GM12878 (cell line): ENCODE results near the gene EHD1. TPM values are rescaled to one million over a fixed set of nuclear protein-coding genes. Genes with fewer than 3 reads are reported as not detected.

Experiments
- MTA3 ChIP-seq: IDR thresholded peaks from 2 replicates; pipeline ENCODE4 v1.6.1; 2012; ENCODE audit warnings: low read length, inconsistent platforms, borderline replicate concordance
- POLR2A ChIP-seq: IDR thresholded peaks from 2 replicates; pipeline ENCODE4 v1.6.1; 2011; ENCODE audit warnings: low read depth, mild to moderate bottlenecking, low read length
- POU2F2 ChIP-seq: IDR thresholded peaks from 3 replicates; pipeline ENCODE4 v1.6.1; 2011; ENCODE audit warnings: low read depth, mild to moderate bottlenecking, low read length, borderline replicate concordance
- SIX5 ChIP-seq: IDR thresholded peaks from 2 replicates; pipeline ENCODE4 v1.6.1; 2011; ENCODE audit warnings: mild to moderate bottlenecking, low read depth, low read length, moderate library complexity; ENCODE audit not compliant: severe bottlenecking
- SPI1 ChIP-seq: IDR thresholded peaks from 2 replicates; pipeline ENCODE4 v1.6.1; 2011; ENCODE audit warnings: low read depth, mild to moderate bottlenecking, low read length, moderate library complexity, borderline replicate concordance; ENCODE audit not compliant: insufficient read depth
- STAT1 ChIP-seq: fragments of 450-650 bp; conservative IDR thresholded peaks from 2 replicates; pipeline ENCODE4 v1.6.1; 2014; ENCODE audit warnings: antibody characterized with exemption, mild to moderate bottlenecking
- polyA plus RNA-seq, 11 experiments: library from polyadenylated mRNA; depleted of rRNA in 4 of 11; unstranded in 6 of 11; stranded (reverse) in 5 of 11; fragments of >200 nt; fragmentation: Nextera tagmentation in 4 of 11; fragmentation: Illumina TruSeq in 1 of 11; extraction: Ambion mirVana in 4 of 11; extraction: Trizol in 1 of 11; gene quantifications; 1 replicate in 1 of 11; 2 replicates in 10 of 11; pipeline versions ENCODE4 v1.2.1 to v1.2.3, GENCODE V29; 2011 to 2016; ENCODE audit warnings: inconsistent platforms in 2 of 11, missing spikeins in 2 of 11, low read depth in 1 of 11
- total RNA-seq, 4 experiments: library from RNA; depleted of rRNA in 3 of 4; stranded (reverse); fragments of >200 nt in 3 of 4; fragmentation: Illumina TruSeq in 1 of 4; extraction: Trizol in 1 of 4; gene quantifications; 2 replicates each; pipeline versions ENCODE4 v1.2.1 to v1.2.3, GENCODE V29; 2013 to 2021
- TF ChIP-seq, protein P1 (sequence below): IDR thresholded peaks from 2 replicates; pipeline ENCODE4 v1.6.1; 2012; ENCODE audit warnings: low read length, inconsistent platforms
- TF ChIP-seq, protein P2 (sequence below): IDR thresholded peaks from 2 replicates; pipeline ENCODE4 v1.6.1; 2012; ENCODE audit warnings: improper control_type of control experiment, low read depth, low read length; ENCODE audit not compliant: insufficient replicate concordance
- TF ChIP-seq, protein P3 (sequence below): fragments of 450-650 bp; IDR thresholded peaks from 2 replicates; pipeline ENCODE4 v1.6.1; 2017; ENCODE audit warnings: mild to moderate bottlenecking, low read depth, inconsistent platforms; ENCODE audit not compliant: poor library complexity, severe bottlenecking

EHD1 gene
- total and polyA plus RNA-seq, 10 of the 15 experiments (the other 5 are each of a cell fraction or from before 2014, with no cell fraction given): 1.0 to 165 (median 66.5) TPM

DNA sequence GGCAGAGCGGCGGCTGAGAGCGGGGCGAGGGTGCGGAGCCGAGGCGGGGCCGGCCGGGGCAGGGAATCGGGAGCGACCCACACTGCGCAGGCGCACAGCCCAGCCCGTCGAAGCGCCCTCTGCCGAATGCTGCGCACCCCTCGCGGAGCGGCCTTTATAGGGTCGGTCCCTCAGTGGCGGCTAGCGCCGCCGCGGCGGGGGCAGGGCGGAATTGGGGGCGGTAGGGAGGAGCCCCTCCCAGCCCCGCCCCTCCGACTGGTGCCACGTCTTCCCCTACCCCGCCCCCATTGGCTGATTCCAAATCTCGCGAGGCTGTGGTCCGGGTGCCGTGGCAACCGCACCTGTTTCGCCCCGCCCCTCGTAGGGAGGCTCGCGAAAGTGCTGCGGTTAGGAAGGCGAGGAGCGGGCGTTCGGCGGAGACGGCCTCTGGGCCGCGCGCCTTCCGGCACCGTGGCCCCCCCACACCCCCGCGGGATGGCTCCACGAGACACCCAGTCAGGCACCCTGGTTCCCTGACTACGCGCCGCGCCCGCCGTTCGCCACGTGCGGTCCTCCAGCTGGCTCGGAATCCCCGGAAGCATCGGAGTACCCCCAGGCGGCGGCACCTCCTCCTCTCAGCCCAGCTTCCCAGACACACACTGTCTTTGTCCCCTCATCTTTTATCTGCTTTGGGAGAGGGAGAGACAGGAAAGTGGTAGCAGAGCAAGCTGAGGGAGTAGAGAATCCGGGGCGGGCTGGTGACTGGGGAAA lies at the start of gene EHD1 (continued):
- TF ChIP-seq, protein P1, sequence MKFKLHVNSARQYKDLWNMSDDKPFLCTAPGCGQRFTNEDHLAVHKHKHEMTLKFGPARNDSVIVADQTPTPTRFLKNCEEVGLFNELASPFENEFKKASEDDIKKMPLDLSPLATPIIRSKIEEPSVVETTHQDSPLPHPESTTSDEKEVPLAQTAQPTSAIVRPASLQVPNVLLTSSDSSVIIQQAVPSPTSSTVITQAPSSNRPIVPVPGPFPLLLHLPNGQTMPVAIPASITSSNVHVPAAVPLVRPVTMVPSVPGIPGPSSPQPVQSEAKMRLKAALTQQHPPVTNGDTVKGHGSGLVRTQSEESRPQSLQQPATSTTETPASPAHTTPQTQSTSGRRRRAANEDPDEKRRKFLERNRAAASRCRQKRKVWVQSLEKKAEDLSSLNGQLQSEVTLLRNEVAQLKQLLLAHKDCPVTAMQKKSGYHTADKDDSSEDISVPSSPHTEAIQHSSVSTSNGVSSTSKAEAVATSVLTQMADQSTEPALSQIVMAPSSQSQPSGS: no peak
- TF ChIP-seq, protein P2, sequence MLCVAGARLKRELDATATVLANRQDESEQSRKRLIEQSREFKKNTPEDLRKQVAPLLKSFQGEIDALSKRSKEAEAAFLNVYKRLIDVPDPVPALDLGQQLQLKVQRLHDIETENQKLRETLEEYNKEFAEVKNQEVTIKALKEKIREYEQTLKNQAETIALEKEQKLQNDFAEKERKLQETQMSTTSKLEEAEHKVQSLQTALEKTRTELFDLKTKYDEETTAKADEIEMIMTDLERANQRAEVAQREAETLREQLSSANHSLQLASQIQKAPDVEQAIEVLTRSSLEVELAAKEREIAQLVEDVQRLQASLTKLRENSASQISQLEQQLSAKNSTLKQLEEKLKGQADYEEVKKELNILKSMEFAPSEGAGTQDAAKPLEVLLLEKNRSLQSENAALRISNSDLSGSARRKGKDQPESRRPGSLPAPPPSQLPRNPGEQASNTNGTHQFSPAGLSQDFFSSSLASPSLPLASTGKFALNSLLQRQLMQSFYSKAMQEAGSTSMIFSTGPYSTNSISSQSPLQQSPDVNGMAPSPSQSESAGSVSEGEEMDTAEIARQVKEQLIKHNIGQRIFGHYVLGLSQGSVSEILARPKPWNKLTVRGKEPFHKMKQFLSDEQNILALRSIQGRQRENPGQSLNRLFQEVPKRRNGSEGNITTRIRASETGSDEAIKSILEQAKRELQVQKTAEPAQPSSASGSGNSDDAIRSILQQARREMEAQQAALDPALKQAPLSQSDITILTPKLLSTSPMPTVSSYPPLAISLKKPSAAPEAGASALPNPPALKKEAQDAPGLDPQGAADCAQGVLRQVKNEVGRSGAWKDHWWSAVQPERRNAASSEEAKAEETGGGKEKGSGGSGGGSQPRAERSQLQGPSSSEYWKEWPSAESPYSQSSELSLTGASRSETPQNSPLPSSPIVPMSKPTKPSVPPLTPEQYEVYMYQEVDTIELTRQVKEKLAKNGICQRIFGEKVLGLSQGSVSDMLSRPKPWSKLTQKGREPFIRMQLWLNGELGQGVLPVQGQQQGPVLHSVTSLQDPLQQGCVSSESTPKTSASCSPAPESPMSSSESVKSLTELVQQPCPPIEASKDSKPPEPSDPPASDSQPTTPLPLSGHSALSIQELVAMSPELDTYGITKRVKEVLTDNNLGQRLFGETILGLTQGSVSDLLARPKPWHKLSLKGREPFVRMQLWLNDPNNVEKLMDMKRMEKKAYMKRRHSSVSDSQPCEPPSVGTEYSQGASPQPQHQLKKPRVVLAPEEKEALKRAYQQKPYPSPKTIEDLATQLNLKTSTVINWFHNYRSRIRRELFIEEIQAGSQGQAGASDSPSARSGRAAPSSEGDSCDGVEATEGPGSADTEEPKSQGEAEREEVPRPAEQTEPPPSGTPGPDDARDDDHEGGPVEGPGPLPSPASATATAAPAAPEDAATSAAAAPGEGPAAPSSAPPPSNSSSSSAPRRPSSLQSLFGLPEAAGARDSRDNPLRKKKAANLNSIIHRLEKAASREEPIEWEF: peak; percentile 17
- TF ChIP-seq MTA3: no peak
- TF ChIP-seq POLR2A: peak; percentile 100
- TF ChIP-seq POU2F2: peak; percentile 98
- no peak for TF ChIP-seq SPI1
- peak; percentile 19 for TF ChIP-seq SIX5
- no peak for TF ChIP-seq STAT1
- TF ChIP-seq, protein P3, sequence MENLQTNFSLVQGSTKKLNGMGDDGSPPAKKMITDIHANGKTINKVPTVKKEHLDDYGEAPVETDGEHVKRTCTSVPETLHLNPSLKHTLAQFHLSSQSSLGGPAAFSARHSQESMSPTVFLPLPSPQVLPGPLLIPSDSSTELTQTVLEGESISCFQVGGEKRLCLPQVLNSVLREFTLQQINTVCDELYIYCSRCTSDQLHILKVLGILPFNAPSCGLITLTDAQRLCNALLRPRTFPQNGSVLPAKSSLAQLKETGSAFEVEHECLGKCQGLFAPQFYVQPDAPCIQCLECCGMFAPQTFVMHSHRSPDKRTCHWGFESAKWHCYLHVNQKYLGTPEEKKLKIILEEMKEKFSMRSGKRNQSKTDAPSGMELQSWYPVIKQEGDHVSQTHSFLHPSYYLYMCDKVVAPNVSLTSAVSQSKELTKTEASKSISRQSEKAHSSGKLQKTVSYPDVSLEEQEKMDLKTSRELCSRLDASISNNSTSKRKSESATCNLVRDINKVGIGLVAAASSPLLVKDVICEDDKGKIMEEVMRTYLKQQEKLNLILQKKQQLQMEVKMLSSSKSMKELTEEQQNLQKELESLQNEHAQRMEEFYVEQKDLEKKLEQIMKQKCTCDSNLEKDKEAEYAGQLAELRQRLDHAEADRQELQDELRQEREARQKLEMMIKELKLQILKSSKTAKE: no peak
- TF ChIP-seq, all 136 proteins: peak for 66
